CD14-positive monocyte (primary cell): ENCODE results near the gene FBXO48. TPM values are rescaled to one million over a fixed set of nuclear protein-coding genes. Genes with fewer than 3 reads are reported as not detected.

Source experiments
- DNase-seq, 3 donors: peaks; one replicate each; pipeline ENCODE4 v3.0.0-alpha.2; 2011 to 2022
- H2AFZ ChIP-seq: 2 replicates; pipeline ENCODE4 v1.6.0; 2012; ENCODE audit warnings: mild to moderate bottlenecking, low read depth, low read length, inconsistent platforms; ENCODE audit not compliant: insufficient read depth, poor library complexity, severe bottlenecking
- H3K27ac ChIP-seq, 2 donors: 1 replicate in 1 of 2; 2 replicates in 1 of 2; pipeline ENCODE4 v1.5.1; 2012 to 2013; ENCODE audit warnings: low read length in 2 of 2, control low read depth in 1 of 2, inconsistent platforms in 1 of 2, low read depth in 1 of 2, mild to moderate bottlenecking in 1 of 2
- H3K27me3 ChIP-seq, 2 donors: one replicate each; pipeline versions ENCODE4 v1.6.0 to v1.6.1; 2011 to 2013; ENCODE audit warnings: low read length in 2 of 2; ENCODE audit not compliant: control insufficient read depth in 2 of 2, insufficient read depth in 2 of 2
- H3K36me3 ChIP-seq, 2 donors: replicated peaks in 1 of 2; 1 replicate in 1 of 2; 2 replicates in 1 of 2; pipeline versions ENCODE4 v1.5.1 to v1.6.1; 2012 to 2013; ENCODE audit warnings: low read length in 2 of 2, control low read depth in 1 of 2, inconsistent platforms in 1 of 2, mild to moderate bottlenecking in 1 of 2; ENCODE audit not compliant: insufficient read depth in 2 of 2, control insufficient read depth in 1 of 2
- H3K4me1 ChIP-seq, 2 donors: 1 replicate in 1 of 2; 2 replicates in 1 of 2; pipeline versions ENCODE4 v1.5.1 to v1.6.1; 2012 to 2013; ENCODE audit warnings: low read length in 2 of 2, control low read depth in 1 of 2, inconsistent platforms in 1 of 2, mild to moderate bottlenecking in 1 of 2, moderate library complexity in 1 of 2; ENCODE audit not compliant: insufficient read depth in 2 of 2, control insufficient read depth in 1 of 2
- H3K4me2 ChIP-seq: replicated peaks from 2 replicates; pipeline ENCODE3; 2012; ENCODE audit warnings: low read length, moderate library complexity, mild to moderate bottlenecking; ENCODE audit not compliant: poor library complexity, severe bottlenecking; ENCODE audit errors: extremely low read depth
- H3K4me3 ChIP-seq, 3 experiments: fragments of 200-600 bp in 1 of 3; sonication (generic) in 1 of 3; replicated peaks in 1 of 3; 1 replicate in 2 of 3; 2 replicates in 1 of 3; pipeline ENCODE4 v1.5.1; 2011 to 2013; ENCODE audit warnings: low read length in 3 of 3, mild to moderate bottlenecking in 3 of 3, control low read depth in 2 of 3, low read depth in 2 of 3, inconsistent platforms in 1 of 3, moderate library complexity in 1 of 3
- H3K79me2 ChIP-seq: 2 replicates; pipeline ENCODE4 v1.6.0; 2012; ENCODE audit warnings: mild to moderate bottlenecking, control low read depth, inconsistent platforms, low read length, moderate library complexity; ENCODE audit not compliant: insufficient read depth
- H3K9ac ChIP-seq: 2 replicates; pipeline ENCODE4 v1.6.0; 2017; ENCODE audit warnings: low read length, mild to moderate bottlenecking; ENCODE audit not compliant: insufficient read depth, poor library complexity, severe bottlenecking
- H3K9me3 ChIP-seq, 2 donors: replicated peaks in 1 of 2; 1 replicate in 1 of 2; 2 replicates in 1 of 2; pipeline versions ENCODE4 v1.5.1 to v1.6.1; 2012 to 2013; ENCODE audit warnings: low read length in 2 of 2, control low read depth in 1 of 2; ENCODE audit not compliant: control insufficient read depth in 1 of 2, insufficient read depth in 1 of 2
- H4K20me1 ChIP-seq: 2 replicates; pipeline ENCODE4 v1.6.0; 2012; ENCODE audit warnings: mild to moderate bottlenecking, low read length, control low read depth, moderate library complexity; ENCODE audit not compliant: insufficient read depth
- H3K27ac Mint-ChIP-seq, 7 donors: one replicate each; pipeline ENCODE4 v1.8.0; 2020; ENCODE audit warnings: mild to moderate bottlenecking in 7 of 7, mixed read lengths in 7 of 7, moderate library complexity in 6 of 7, inconsistent platforms in 2 of 7
- H3K27me3 Mint-ChIP-seq, 3 donors: one replicate each; pipeline ENCODE4 v1.8.0; 2021 to 2022; ENCODE audit warnings: low read depth in 3 of 3, mild to moderate bottlenecking in 3 of 3, mixed read lengths in 3 of 3, moderate library complexity in 3 of 3, inconsistent platforms in 1 of 3
- H3K36me3 Mint-ChIP-seq, 2 donors: one replicate each; pipeline ENCODE4 v1.8.0; 2020; ENCODE audit warnings: mixed read lengths in 2 of 2, inconsistent platforms in 1 of 2, mild to moderate bottlenecking in 1 of 2
- H3K4me1 Mint-ChIP-seq: one replicate; pipeline ENCODE4 v1.8.0; 2020; ENCODE audit warnings: mild to moderate bottlenecking, mixed read lengths
- H3K4me3 Mint-ChIP-seq, 2 donors: one replicate each; pipeline ENCODE4 v1.8.0; 2020; ENCODE audit warnings: mild to moderate bottlenecking in 2 of 2, mixed read lengths in 2 of 2, moderate library complexity in 1 of 2
- H3K9me3 Mint-ChIP-seq, 7 donors: one replicate each; pipeline ENCODE4 v1.8.0; 2020 to 2022; ENCODE audit warnings: mixed read lengths in 7 of 7, mild to moderate bottlenecking in 6 of 7, moderate library complexity in 6 of 7, inconsistent platforms in 2 of 7
- WGBS: methylation state at CpG from one replicate; pipeline ENCODE4 v1.1.5; 2013; ENCODE audit warnings: missing lambda C conversion rate; ENCODE audit not compliant: insufficient coverage; 5-methylcytosine and 5-hydroxymethylcytosine counted together
- intact Hi-C, 2 donors: fragments of 100-400 bp; cut with micrococcal nuclease; formaldehyde crosslinking; loops; one replicate each; pipeline versions ENCODE4 v1.15.0 to v1.15.1; 2023
- polyA plus RNA-seq, 3 donors: library from polyadenylated mRNA; depleted of rRNA in 1 of 3; unstranded in 2 of 3; stranded (reverse) in 1 of 3; fragments of 300-500 nt in 2 of 3; fragments of >200 nt in 1 of 3; fragmentation: Illumina TruSeq in 2 of 3; gene quantifications; 1 replicate in 2 of 3; 2 replicates in 1 of 3; pipeline ENCODE4 v1.2.3, GENCODE V29; 2012 to 2021
- TF ChIP-seq, protein P1 (sequence below): fragments of 200-600 bp; IDR thresholded peaks from one replicate; pipeline ENCODE4 v1.8.0; 2022; ENCODE audit warnings: antibody characterized with exemption, mild to moderate bottlenecking

Gene FBXO48
- polyA plus RNA-seq, 3 donors = 0.08 to 0.85 (median 0.31) TPM

DNA sequence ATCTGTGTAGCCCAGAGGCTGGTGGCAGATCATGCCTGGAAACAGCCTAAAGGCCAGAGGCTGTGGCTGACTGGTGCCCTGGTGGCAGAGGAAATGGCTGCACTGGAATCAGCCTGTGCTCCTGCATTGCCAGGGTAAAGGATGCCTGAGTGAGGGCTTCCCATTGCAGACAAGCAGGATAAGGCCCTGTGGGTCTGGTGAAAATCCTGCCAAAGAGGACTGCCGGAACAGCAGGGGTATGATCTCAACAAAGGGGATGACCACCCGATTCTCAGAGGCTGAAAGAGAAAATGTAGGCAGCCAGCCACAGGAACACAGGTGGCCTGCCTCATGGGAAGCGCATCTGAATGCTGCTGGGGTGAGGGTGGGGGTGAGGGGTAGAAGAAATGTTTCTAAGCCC is 48.2 kb downstream of the FBXO48 start:
- Mint-ChIP-seq H3K27ac (peak overlapping the region in 2 of 7 donors; percentile 31 to 45), H3K4me1 (peaks cover 45% of the 10 kb centered on the region), H3K9me3 (peaks cover 0 to 3% (median 0%) of the 10 kb centered on the region in 7 donors), H3K36me3 (peaks cover 0 to 3% of the 10 kb centered on the region in 2 donors), H3K4me3 (no peak overlapping the region), H3K27me3 (peaks cover 0 to 2% (median 0%) of the 10 kb centered on the region in 3 donors)
- H3K4me2 ChIP-seq = no peak overlapping the region
- no peak overlapping the region for H3K27ac ChIP-seq
- H4K20me1 ChIP-seq = no peaks in the 10 kb centered on the region
- H3K4me1 ChIP-seq = peaks cover 37 to 41% of the 10 kb centered on the region in 2 donors
- 83% methylated on average over 3 of the region's 3 CpGs for WGBS
- H2AFZ ChIP-seq = no peak overlapping the region
- no peaks in the 10 kb centered on the region for H3K79me2 ChIP-seq
- no peak overlapping the region for H3K9ac ChIP-seq
- H3K4me3 ChIP-seq = no peak overlapping the region
- no peak for DNase-seq
- H3K27me3 ChIP-seq = no peaks in the 10 kb centered on the region
- no peaks in the 10 kb centered on the region for H3K36me3 ChIP-seq
- TF ChIP-seq, protein P1, sequence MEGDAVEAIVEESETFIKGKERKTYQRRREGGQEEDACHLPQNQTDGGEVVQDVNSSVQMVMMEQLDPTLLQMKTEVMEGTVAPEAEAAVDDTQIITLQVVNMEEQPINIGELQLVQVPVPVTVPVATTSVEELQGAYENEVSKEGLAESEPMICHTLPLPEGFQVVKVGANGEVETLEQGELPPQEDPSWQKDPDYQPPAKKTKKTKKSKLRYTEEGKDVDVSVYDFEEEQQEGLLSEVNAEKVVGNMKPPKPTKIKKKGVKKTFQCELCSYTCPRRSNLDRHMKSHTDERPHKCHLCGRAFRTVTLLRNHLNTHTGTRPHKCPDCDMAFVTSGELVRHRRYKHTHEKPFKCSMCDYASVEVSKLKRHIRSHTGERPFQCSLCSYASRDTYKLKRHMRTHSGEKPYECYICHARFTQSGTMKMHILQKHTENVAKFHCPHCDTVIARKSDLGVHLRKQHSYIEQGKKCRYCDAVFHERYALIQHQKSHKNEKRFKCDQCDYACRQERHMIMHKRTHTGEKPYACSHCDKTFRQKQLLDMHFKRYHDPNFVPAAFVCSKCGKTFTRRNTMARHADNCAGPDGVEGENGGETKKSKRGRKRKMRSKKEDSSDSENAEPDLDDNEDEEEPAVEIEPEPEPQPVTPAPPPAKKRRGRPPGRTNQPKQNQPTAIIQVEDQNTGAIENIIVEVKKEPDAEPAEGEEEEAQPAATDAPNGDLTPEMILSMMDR = no peak
- intact Hi-C loops = no loop called here
- H3K9me3 ChIP-seq = no peaks in the 10 kb centered on the region

DNA sequence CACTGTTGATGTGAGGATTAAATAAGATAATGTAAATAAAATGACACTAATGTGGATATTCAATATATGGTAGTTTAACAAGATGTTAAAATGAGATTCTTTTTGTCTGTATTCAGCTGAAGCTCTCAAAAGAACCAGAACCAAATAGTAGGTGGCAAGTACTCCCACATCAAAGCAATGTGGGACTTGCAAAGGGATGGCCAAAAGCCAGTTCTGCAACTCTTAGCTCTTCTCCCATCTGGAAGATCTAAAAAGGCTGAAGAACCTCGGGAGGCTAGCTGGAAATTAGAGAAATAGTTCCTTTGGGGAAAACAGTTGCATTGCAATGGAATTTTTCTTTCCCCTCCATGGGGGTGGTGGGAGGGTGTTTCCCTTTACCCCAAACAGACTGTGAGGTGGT is 48.7 kb downstream of the FBXO48 start:
- Mint-ChIP-seq H3K36me3 (peaks cover 0 to 3% of the 10 kb centered on the region in 2 donors), H3K4me3 (no peak overlapping the region), H3K9me3 (peaks cover 0 to 3% (median 0%) of the 10 kb centered on the region in 7 donors), H3K27me3 (peaks cover 0 to 2% (median 0%) of the 10 kb centered on the region in 3 donors), H3K4me1 (peaks cover 46% of the 10 kb centered on the region), H3K27ac (peak overlapping the region in 2 of 7 donors; percentile 31 to 85)
- no peak overlapping the region for H2AFZ ChIP-seq
- H3K27me3 ChIP-seq = no peaks in the 10 kb centered on the region
- TF ChIP-seq, protein P1 = no peak
- no peak overlapping the region for H3K9ac ChIP-seq
- H3K4me1 ChIP-seq = peaks cover 33 to 37% of the 10 kb centered on the region in 2 donors
- H3K79me2 ChIP-seq = no peaks in the 10 kb centered on the region
- H3K4me3 ChIP-seq = no peak overlapping the region
- intact Hi-C loops = no loop called here
- DNase-seq = no peak
- H3K4me2 ChIP-seq = no peak overlapping the region
- no CpG with 5 or more reads among the region's 1 CpG for WGBS
- no peaks in the 10 kb centered on the region for H4K20me1 ChIP-seq
- no peak overlapping the region for H3K27ac ChIP-seq
- no peaks in the 10 kb centered on the region for H3K36me3 ChIP-seq
- no peaks in the 10 kb centered on the region for H3K9me3 ChIP-seq
